ENCODE measurements around the gene VWA8. TPM values are rescaled to one million over a fixed set of nuclear protein-coding genes. Genes with fewer than 3 reads are reported as not detected.
A peak's percentile ranks its signal among the peaks of the same experiment; 100 is the strongest.

Gene VWA8
- total RNA-seq, 3 donors from 2014 or later: 18.4 to 43.5 (median 34.7) TPM

DNA sequence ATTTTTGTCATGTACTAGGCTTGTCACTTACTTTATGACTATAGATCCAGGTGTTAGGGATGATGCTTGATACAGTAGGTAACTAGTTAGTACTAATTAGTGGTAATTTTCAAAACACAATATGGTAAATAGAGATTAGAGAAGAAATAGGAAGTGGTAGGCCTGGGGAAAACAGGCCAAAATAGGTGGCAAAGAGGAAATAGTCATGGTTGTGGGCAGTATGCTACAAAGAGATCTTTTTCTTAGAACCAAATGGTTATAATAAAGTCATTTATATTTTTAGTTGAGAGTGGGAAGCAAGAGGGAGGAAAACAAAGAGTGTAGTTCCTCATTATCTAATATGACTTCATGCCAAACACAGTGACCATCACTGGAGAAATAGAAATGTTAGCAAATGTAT is 9.1 kb upstream of the VWA8 start:
- DNase-seq (ENCODE audit: low spot score in 2 of 2): no peak
- Histone ChIP-seq H3K36me3 (no peaks in the 10 kb centered on the region), H3K4me1 (no peaks in the 10 kb centered on the region), H3K27ac (no peak overlapping the region), H3K4me3 (no peak overlapping the region), H3K9me3 (no peaks in the 10 kb centered on the region), H3K27me3 (no peaks in the 10 kb centered on the region)
- intact Hi-C loops (cut with DNase I; ENCODE audit: low total_unique reads): no loop called here
- no peak for TF ChIP-seq POLR2AphosphoS5 (IDR thresholded peaks at IDR 0.05)

DNA sequence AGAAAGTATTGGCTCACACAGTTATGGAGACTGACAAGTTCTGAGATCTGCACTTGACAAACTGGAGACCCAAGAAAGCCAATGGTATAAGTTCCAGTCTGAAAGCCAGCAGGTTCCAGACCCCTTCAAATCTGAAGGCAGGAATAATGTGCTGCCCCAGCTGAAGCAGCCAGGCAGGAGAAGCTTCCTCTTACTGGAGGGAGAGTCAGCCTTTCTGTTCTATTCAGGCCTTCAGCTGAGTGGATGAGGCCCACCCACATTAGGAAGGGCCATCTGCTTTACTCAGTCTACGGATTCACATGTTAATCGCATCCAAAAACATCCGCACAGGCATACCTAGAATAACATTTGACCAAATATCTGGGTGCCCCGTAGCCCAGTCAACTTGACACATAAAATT is 8.2 kb upstream of the VWA8 start:
- Histone ChIP-seq H3K9me3 (no peaks in the 10 kb centered on the region), H3K27ac (no peak overlapping the region), H3K27me3 (no peaks in the 10 kb centered on the region), H3K4me1 (no peaks in the 10 kb centered on the region), H3K4me3 (no peak overlapping the region), H3K36me3 (no peaks in the 10 kb centered on the region)
- TF ChIP-seq POLR2AphosphoS5 (IDR thresholded peaks at IDR 0.05) (no peak), CTCF (IDR thresholded peaks at IDR 0.05) (no peak), POLR2A (IDR thresholded peaks at IDR 0.05) (no peak)
- intact Hi-C loops (cut with DNase I; ENCODE audit: low total_unique reads): no loop called here
- no peak for DNase-seq (ENCODE audit: low spot score in 2 of 2)

GRCh38 chr13:41966671-41967070 is 5.8 kb upstream of the VWA8 start:
- Histone ChIP-seq H3K4me1 (no peaks in the 10 kb centered on the region), H3K36me3 (no peaks in the 10 kb centered on the region), H3K4me3 (no peak overlapping the region), H3K27ac (no peak overlapping the region), H3K9me3 (no peaks in the 10 kb centered on the region), H3K27me3 (no peaks in the 10 kb centered on the region)
- intact Hi-C loops (cut with DNase I; ENCODE audit: low total_unique reads): no loop called here
- no peak for DNase-seq (ENCODE audit: low spot score in 2 of 2)
- TF ChIP-seq POLR2A (IDR thresholded peaks at IDR 0.05): no peak
- no peak for TF ChIP-seq CTCF (IDR thresholded peaks at IDR 0.05)
- no peak for TF ChIP-seq POLR2AphosphoS5 (IDR thresholded peaks at IDR 0.05)

- Histone ChIP-seq H3K27ac (no peak overlapping the region), H3K4me1 (no peaks in the 10 kb centered on the region), H3K9me3 (no peaks in the 10 kb centered on the region), H3K27me3 (no peaks in the 10 kb centered on the region), H3K36me3 (no peaks in the 10 kb centered on the region), H3K4me3 (no peak overlapping the region)
- no peak for DNase-seq (ENCODE audit: low spot score in 2 of 2)
- TF ChIP-seq POLR2AphosphoS5 (IDR thresholded peaks at IDR 0.05) (no peak), POLR2A (IDR thresholded peaks at IDR 0.05) (no peak), CTCF (IDR thresholded peaks at IDR 0.05) (no peak)
- intact Hi-C loops (cut with DNase I; ENCODE audit: low total_unique reads): loop anchor here (5.0 kb wide), 1 partner anchor 641 kb away; no protein-coding TSS in a partner anchor
Measured at GRCh38 chr13:41962994-41963393, 2.1 kb upstream of the VWA8 start.

DNA sequence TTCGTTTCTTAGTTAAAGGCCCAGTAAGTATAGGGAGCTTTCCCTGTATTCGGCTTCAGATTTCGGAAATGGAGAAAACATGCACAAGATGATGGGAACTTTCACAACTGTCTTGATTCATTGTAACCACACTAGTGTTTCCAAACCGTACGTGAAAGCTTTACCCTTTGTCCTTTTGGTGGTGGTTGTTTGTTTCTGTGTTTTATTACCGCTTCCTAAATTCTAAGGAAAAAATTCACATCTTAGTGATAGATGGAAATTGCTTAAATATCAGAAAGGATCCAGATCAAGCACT is 504 bp upstream of the VWA8 start:
- no peak for DNase-seq (ENCODE audit: low spot score in 2 of 2)
- intact Hi-C loops (cut with DNase I; ENCODE audit: low total_unique reads): loop anchor here (5.0 kb wide), 1 partner anchor 639 kb away; no protein-coding TSS in a partner anchor
- Histone ChIP-seq H3K4me1 (no peaks in the 10 kb centered on the region), H3K9me3 (no peaks in the 10 kb centered on the region), H3K4me3 (peak overlapping the region; percentile 90 to 96 (median 91)), H3K27ac (peak overlapping the region; percentile 86 to 89), H3K27me3 (no peaks in the 10 kb centered on the region), H3K36me3 (no peaks in the 10 kb centered on the region)
- TF ChIP-seq POLR2A (IDR thresholded peaks at IDR 0.05) (no peak), POLR2AphosphoS5 (IDR thresholded peaks at IDR 0.05) (no peak), CTCF (IDR thresholded peaks at IDR 0.05) (no peak)

DNA sequence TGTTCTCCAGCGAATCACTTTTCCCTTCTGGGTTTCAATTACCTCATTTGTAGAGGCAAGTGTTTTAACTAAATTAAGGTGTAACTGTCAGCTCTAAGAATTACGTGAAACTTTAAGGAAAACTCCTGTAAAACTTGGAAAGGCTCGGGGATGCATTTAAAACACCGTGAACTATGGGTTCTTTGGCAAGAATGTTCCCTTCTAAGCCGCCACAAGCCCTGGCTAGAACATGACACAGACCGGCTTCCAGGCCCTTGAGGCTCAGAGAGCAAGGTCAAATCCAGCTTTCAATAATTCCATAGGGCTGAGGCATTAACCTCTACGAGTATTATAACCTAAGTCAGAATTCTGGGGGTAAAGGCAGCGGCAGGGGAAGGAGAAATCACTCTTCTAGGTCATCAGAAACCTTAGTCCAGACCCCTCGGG is 685 bp downstream of the VWA8 start:
- Histone ChIP-seq H3K4me1 (no peaks in the 10 kb centered on the region), H3K9me3 (no peaks in the 10 kb centered on the region), H3K27me3 (no peaks in the 10 kb centered on the region), H3K27ac (peak overlapping the region; percentile 86 to 89), H3K4me3 (peak overlapping the region; percentile 90 to 96 (median 91)), H3K36me3 (no peaks in the 10 kb centered on the region)
- intact Hi-C loops (cut with DNase I; ENCODE audit: low total_unique reads): loop anchor here (5.0 kb wide), 1 partner anchor 638 kb away; no protein-coding TSS in a partner anchor
- TF ChIP-seq POLR2AphosphoS5 (IDR thresholded peaks at IDR 0.05): no peak
- TF ChIP-seq CTCF (IDR thresholded peaks at IDR 0.05): no peak
- TF ChIP-seq POLR2A (IDR thresholded peaks at IDR 0.05): no peak
- no peak for DNase-seq (ENCODE audit: low spot score in 2 of 2)

Data from breast epithelium (tissue), 4 donors.